Bone marrow (tissue), 2 donors: Measurements from ENCODE around the gene TNNI3K.

ENCODE experiments used
- DNase-seq, 2 donors: peaks; one replicate each; lab custom pipeline; 2025; lab: John Stamatoyannopoulos, UW

Gene TNNI3K

DNA sequence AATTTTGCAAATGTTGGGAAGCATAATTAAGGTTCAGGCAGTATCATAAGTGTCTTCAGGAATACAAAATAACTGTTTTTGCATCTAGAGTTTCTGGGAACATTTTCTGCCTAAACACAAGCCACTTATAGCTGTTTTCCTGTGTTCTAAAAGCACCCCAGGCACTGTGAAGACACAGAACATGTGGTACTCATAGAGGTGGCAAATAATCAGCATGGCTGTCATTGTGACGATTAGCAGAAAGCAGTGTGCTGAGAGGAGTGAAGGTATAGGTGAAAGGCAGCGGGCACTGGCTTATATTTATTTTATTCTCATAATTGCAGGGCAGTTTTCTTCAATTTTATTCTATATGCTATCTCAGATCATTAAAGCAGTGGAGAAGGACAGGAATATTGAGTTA is 157.7 kb downstream of the TNNI3K start:
- no peak for DNase-seq

- DNase-seq: no peak
Measured at GRCh38 chr1:74395571-74395970, 160.4 kb downstream of the TNNI3K start.

GRCh38 chr1:74396462-74396861 is 161.3 kb downstream of the TNNI3K start:
- no peak for DNase-seq

DNA sequence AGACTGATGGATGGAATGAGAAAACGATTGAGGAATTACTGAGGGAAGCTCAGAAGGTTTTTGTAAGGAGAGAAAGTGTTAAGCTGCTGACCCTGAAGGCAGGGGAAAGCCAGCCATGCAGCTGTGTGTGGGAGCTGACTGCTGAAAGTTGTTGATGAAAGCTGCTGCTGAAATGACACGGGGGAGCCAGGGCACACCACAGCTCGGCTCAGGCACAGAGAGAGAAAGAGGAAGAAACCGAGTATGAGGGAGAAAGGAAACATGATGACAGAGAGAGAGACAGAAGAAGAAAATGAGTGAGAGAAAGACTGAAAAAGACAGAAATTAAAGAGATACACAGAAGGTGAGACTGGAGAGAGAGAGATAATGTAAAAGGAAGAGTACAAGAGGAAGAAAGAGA is 161.7 kb downstream of the TNNI3K start:
- DNase-seq: no peak

- no peak for DNase-seq
Measured at GRCh38 chr1:74399249-74399648, 164.1 kb downstream of the TNNI3K start.

DNA sequence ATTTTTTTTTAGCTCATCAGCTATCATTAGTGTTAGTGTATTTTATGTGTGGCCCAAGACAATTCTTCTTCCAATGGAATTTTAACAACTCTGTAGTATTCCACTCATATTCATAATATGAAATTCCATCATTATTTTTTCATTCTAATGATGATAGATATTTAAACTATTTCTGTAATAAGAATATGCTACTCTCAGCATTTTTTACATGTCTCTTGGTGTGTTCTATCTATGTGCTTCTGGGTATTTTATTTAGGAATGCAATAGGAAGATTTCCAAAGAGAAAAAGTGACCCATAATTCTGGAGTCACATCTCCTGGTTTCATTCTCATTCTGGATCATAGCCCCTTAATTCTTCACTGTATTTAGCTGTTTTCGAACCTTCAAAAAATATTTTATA is 167.7 kb downstream of the TNNI3K start:
- no peak for DNase-seq

- no peak for DNase-seq
Measured at GRCh38 chr1:74403606-74404005, 168.4 kb downstream of the TNNI3K start.

- DNase-seq: no peak
Measured at GRCh38 chr1:74406759-74407158, 171.6 kb downstream of the TNNI3K start.

- DNase-seq: no peak
Measured at GRCh38 chr1:74407902-74408301, 172.7 kb downstream of the TNNI3K start.

GRCh38 chr1:74412244-74412643 is 177.1 kb downstream of the TNNI3K start:
- no peak for DNase-seq

- DNase-seq: no peak
Measured at GRCh38 chr1:74415935-74416334, 180.7 kb downstream of the TNNI3K start.

DNA sequence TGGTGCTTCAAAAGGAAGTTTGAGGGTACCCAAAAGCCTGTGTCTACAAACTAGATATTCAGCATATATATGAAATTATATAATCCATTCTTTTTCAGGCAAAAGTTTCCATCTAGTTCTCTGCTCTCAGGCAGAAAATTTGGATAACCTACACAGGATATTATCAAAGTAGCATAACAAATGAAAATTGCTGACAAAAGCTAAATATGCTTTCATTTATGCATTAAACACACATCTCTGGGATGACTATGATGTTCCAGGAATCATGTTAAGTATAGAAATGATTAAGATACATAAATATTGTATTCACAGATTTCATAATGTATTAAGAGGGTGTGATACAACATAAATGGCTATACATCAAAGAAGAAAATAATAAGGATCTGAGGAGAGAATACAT is 184.4 kb downstream of the TNNI3K start:
- no peak for DNase-seq

DNA sequence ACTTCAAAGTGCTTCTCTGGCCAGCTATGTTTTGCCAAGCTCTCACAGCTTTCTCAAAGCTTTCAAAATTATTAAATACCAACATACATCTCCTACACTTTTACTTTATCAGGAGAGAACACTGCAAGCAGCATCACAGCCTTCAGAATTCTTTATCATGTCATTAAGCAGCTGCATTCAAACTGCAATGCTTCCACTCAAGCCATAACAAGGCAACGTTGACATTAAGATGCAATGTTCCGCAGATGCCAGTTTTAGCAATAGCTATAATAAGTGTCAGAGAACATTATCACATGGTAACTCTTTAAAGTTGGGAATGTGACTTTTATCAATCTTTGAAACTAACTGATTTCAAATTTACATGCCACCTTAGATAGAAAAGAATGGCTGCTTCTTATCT is 185.3 kb downstream of the TNNI3K start:
- DNase-seq: no peak

- no peak for DNase-seq
Measured at GRCh38 chr1:74422421-74423292, 187.5 kb downstream of the TNNI3K start.

- DNase-seq: no peak
Measured at GRCh38 chr1:74423471-74423870, 188.3 kb downstream of the TNNI3K start.

DNA sequence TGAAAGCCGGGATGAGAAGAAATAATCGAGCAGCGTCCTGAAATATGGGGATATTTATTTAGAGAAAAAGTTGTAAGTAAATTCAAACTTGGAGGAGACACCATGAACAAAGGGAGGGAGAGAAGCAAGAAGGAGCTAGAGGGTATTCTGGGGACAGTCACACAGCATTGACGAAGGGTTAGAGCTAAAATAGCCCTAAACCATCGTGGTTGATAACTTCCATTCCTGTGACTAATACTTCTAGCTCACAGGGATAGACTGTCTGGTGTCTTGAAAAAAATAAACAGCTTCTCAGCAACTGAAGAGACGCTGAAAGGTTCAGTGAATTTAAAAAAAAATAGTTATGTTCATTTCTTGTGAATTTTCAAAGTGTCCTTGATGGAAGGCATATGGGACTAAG is 190.5 kb downstream of the TNNI3K start:
- no peak for DNase-seq

GRCh38 chr1:74426208-74426937 is 191.2 kb downstream of the TNNI3K start:
- DNase-seq: no peak

- DNase-seq: no peak
Measured at GRCh38 chr1:74427681-74428080, 192.5 kb downstream of the TNNI3K start.

GRCh38 chr1:74429580-74429979 is 194.4 kb downstream of the TNNI3K start:
- no peak for DNase-seq

GRCh38 chr1:74430342-74430934 is 195.3 kb downstream of the TNNI3K start:
- DNase-seq: no peak

- no peak for DNase-seq
Measured at GRCh38 chr1:74431531-74431930, 196.3 kb downstream of the TNNI3K start.

- DNase-seq: no peak
Measured at GRCh38 chr1:74432325-74432724, 197.1 kb downstream of the TNNI3K start.

DNA sequence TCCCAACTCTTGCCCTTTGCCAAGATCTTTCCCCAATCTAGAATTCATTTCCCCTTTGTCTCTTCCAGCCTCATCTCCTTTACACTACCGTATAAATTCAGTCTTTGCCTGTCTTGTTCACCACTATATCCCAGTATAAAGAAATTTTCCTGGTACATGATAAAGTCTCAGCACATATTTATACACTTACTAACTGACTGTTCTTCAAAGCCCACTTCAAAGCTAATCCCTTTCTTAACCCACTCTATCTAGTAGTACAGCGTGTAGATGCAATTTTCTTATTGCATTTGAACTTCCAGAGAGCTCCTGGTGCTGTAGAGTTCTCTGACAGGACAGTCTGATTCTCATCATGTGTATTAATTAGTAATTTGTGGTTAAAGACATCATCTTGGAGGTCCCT is 199.1 kb downstream of the TNNI3K start:
- no peak for DNase-seq
